Activated CD4-positive, CD25-positive, alpha-beta regulatory T cell treated with anti-CD3 and anti-CD28 coated beads, Interleukin-2, amount 50 U/mL, for 24 hours (primary cell): ENCODE data around the gene GDF2.

ENCODE experiments used
- ATAC-seq, 2 donors: fragments of 150-1000 bp; cut with Tn5 transposase; one replicate each; pipeline ENCODE4 v1.10.0; 2021; ENCODE audit warnings: mild to moderate bottlenecking in 1 of 2, moderate library complexity in 1 of 2

GDF2 gene

GRCh38 chr10:47294057-47294456, 28.2 kb upstream of the GDF2 start:
- no peak for ATAC-seq

GRCh38 chr10:47294501-47294900, 27.8 kb upstream of the GDF2 start:
- ATAC-seq = no peak

GRCh38 chr10:47295411-47295810, 26.8 kb upstream of the GDF2 start:
- no peak for ATAC-seq

GRCh38 chr10:47296156-47296894, 25.9 kb upstream of the GDF2 start:
- no peak for ATAC-seq

GRCh38 chr10:47296941-47297340, 25.3 kb upstream of the GDF2 start:
- no peak for ATAC-seq

- ATAC-seq = no peak
Observed at GRCh38 chr10:47297866-47298540, 24.3 kb upstream of the GDF2 start.

- ATAC-seq = no peak
Observed at GRCh38 chr10:47298715-47299114, 23.5 kb upstream of the GDF2 start.

GRCh38 chr10:47299611-47300428, 22.4 kb upstream of the GDF2 start, which contains the start of gene GDF10:
TSS of gene GDF10 (plus strand) at chr10:47300197. CDS start at chr10:47300652, 455 bp downstream.
- ATAC-seq = peak in 1 of 2 donors; percentile 6

- peak in 1 of 2 donors; percentile 9 for ATAC-seq
Observed at GRCh38 chr10:47300429-47300931, 21.8 kb upstream of the GDF2 start.

- ATAC-seq = no peak
Observed at GRCh38 chr10:47301833-47302232, 20.4 kb upstream of the GDF2 start.

- ATAC-seq = no peak
Observed at GRCh38 chr10:47303105-47303504, 19.1 kb upstream of the GDF2 start.

GRCh38 chr10:47303866-47304265, 18.4 kb upstream of the GDF2 start:
- ATAC-seq = no peak

- no peak for ATAC-seq
Observed at GRCh38 chr10:47305566-47305965, 16.7 kb upstream of the GDF2 start.

- no peak for ATAC-seq
Observed at GRCh38 chr10:47306387-47307210, 15.7 kb upstream of the GDF2 start.

GRCh38 chr10:47307381-47307780, 14.9 kb upstream of the GDF2 start:
- ATAC-seq = no peak

GRCh38 chr10:47308775-47309174, 13.5 kb upstream of the GDF2 start:
- ATAC-seq = no peak

- no peak for ATAC-seq
Observed at GRCh38 chr10:47309408-47310089, 12.7 kb upstream of the GDF2 start.

GRCh38 chr10:47310090-47310505, 12.2 kb upstream of the GDF2 start:
- no peak for ATAC-seq

- peak; percentile 11 to 43 for ATAC-seq
Observed at GRCh38 chr10:47311193-47311931, 10.9 kb upstream of the GDF2 start.

- ATAC-seq = peak; percentile 82 to 91
Observed at GRCh38 chr10:47311932-47312662, 10.2 kb upstream of the GDF2 start.
